ENCODE measurements around the gene ZDBF2.
"Not testable (repeated sequence)": the region's sequence is repeated elsewhere in the genome, so short reads cannot be mapped to it uniquely, and the experiment has no call there.

Gene ZDBF2

DNA sequence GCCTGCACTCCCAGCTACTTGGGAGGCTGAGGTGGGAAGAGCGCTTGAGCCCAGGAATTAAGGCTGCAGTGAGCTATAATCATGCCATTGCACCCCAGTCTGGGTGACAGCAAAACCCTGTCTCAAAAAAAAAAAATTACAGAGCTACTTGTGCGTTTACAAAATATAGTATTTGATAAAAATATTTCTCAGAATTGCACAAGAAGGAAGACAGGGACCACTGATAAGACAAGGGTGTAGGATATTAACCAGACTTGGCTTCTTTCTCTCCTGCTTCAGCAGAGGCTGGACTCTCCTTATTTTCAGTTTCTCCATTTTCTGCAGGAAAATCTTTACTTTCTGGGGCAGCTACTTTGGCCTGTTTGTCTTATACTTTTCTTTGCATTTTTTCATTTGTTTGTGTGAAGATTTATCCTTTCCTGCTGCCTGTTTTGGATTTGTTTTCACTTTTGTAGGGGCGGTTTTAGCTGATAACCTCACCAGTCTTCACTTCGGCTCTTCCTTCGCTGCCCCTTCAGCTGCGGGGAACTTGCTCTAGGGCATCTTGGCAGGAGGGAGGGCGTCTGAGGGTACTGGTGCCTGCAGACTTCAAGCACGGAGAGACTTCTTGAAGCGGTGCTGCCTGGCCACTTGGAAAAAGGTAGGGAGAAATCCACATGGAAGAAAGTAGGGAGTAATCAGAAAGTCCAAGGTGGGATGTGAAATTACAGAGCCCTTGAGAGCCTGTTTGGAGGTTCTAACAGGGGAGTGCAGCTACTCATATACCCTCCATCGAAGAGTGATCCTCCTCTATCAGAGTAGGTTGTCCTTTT lies 14.9 kb upstream of the ZDBF2 start:
- DNase-seq, result no peak

DNA sequence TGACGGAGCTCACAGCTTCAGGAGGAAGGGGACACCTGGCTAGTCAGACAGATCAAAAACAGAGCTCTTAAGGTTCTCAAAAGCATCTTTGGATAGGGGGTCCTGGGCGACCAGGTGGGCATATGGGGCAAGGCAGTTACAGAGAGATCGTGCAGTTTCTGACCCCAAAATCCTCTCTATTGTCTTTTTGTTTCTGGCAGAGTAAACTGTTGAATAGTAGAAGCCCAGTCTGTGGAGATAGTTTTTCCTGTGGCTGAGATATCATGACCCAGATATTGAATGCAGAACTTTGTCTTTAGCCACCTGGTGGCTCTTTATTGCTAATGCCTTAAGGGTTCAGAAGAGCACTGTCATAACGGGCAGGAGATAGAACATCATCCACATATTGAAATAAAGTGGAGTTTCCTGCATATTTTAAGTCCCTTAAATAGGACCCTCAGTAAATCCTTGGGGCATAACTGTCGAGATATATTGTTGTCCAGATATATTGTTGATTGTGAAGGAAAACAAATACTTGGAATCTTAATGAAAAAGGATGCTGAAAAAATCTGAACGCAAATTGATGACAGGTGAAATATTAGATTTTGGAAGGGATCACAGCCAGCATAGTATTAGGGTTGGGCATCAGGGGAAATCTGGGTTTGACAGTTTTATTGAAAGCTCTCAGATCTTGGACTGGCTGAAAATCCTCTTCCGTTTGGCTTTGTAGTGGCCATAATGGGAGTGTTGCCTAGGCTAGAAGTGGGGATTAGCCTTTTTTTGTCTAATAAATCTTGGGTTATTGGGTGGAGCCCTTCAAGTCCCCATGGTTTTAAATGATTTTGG lies 14.1 kb upstream of the ZDBF2 start:
- no peak for DNase-seq

DNA sequence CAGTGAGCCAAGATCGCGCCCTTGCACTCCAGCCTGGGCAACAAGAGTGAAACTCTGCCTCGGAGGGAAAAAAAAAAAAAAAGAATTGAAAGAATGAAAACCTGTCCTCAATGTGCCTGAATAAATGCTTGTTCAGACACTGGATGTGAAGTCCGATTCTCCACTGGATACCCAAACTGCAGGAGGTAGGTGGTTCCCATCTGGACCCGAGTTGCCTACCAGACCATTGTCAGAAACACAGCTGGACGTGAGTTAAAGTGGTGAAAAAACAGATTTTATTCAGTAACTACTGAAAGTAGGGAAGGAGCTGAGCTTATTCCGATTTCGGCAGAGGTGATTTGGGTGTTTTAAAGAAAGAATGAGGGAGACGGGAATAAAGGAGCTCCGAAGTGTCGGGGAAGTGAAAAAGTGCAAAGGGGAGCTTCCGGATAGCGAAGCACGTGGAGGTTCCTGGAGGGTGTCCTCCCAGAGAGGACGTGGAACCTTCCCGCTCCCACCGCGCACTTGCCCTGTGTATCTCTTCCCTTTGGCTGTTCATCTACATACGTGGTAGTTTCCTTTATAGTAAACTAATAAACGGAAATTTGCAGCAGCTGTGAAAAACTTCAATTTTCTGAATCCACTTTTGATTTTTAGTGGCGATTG lies 10.4 kb upstream of the ZDBF2 start:
- DNase-seq, result no peak

DNA sequence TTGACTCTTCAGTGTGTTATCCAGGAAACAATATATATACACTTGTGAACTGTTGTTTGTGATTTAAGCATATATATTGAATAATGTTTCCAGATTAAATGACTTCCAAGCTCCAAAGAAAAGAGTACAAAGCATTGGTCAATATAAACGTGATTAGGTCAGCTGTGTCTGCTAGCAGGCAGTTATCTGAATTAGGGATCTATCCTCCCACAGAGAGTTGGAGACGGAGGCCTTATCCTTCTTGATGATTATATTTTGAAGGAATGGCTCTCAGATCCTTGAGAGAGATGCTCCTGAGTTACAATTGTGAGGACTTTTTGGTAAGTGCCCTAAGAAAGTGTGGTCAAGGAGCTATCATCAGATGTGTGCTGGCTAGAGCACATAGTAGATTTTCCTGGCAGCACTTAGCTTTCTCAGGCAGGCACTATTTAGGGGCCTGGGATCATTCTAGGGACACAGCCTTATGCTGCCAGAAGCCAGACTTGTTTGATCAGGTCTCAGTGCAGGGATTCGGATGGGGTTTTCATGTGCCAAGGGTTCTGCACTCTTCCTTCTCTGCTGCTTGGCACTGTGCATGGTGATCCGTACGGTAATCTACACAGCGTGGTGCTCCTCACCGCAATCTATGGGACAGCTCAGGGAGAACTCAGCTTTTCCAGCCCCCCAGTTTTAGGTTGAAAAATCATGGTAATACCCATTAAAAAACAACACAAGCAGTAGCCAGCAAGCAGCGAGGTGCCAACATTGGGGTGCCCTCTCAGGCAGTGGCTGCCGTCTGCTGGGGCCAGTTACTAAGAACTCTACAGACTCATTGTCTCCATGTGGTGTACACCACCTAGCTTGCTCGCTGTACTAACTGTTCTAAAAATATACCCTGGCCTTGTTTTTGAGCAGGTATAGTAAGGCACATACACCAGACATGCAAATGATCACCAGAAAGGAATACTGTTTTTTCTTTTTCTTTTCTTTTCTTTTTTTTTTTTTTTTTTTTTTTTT lies 8.0 kb upstream of the ZDBF2 start:
- DNase-seq, result no peak

GRCh38 chr2:206267567-206267966 lies 6.9 kb upstream of the ZDBF2 start:
- no peak for DNase-seq

DNA sequence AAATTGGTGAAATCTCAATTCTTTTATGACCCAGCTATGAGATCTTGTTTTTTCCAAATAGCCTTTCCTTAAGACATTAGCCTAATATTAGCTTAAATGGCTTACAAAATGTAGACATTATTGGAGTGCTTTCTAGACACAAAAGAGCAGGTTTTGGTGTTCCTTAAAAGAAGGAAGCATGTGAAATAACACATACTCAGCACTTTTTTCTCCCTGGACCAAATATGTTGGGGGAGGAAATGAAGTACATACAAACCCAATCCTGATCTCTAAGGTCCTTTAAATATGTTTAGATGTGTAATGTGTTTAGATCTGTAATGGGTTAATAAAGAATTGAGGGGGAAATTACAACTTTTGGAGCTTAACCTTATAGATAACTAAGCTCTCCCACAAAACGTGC lies 3.4 kb upstream of the ZDBF2 start:
- DNase-seq, result no peak

- no peak for DNase-seq
These were observed 558 bp upstream of the ZDBF2 start for GRCh38 chr2:206273905-206274304.

DNA sequence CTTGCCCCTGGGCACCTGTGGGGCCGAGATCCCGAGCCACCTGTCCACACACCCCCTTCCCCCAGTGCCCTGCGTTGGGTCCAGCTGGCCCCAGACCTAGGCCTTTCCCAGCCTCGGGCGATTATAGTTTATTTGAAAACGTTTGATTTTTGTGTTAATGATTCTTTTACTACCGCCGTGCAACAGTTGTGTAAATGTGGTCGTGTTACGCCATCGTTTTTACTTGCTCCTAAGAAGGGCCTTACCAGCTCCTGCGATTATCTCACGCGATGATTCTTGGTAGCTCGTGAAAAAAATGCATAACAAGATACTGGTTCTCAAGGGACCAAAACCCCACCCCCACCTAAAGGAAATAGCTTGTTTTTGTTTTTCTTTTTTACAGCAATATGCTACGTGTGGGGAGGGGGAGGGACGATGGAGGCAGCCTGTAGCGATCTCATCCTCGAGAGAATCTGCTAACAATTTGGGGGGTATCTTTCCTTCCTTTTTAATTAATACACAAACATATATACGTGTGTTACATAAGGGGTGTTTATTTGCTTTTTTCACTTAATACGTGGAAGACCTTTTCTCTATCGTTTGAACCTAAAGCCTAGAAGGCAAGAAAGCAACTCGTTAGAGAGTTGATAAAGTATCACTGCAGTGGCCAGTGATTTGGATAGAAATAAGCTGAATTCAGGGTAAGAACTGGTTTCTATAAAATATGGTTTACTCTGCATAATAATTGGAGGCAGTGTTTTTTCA lies 1.0 kb downstream of the ZDBF2 start:
- peak in 1 of 2 experiments; percentile 42 for DNase-seq

GRCh38 chr2:206276169-206276942 lies 1.9 kb downstream of the ZDBF2 start:
- no peak for DNase-seq

GRCh38 chr2:206277503-206277902 lies 3.0 kb downstream of the ZDBF2 start:
- DNase-seq, result no peak

DNA sequence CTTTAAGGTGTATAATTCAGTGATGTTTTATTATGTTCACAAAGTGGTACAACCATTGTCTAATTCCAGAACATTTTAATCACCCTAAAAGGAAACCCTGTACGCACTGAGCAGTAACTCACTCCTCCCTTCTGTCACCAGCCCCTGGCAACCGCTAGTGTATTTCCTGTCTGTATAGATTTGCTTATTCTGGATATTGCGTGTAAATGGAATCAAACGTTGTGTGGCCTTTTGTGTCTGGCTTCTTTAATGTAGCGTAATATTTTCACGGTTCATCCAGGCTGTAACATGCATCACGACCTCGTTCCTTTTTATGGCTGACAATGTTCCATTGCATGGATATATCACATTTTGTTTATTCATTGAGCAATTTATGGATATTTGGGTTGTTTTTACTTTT lies 8.3 kb downstream of the ZDBF2 start:
- no peak for DNase-seq

- no peak for DNase-seq
These were observed 12.7 kb downstream of the ZDBF2 start for GRCh38 chr2:206287197-206287596.

DNA sequence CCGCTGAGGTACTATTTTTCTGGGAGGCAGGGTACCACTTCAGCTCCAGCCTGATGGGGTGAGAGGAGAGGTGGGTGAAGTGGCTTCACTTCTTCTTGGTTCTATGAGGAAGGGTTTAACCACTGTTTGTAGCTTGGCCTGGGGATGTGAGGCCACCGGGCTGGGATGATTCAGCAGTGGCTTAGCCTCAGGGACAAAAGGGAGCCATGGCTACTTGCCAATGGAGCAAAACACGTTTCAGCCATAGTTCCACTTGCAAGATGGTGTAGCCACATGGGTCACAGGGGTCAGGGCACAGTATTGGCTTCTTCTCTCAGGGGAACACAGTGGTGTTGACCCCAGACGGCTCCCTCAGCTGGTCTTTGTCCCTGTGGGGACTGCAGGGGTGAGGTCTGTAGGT lies 14.9 kb downstream of the ZDBF2 start:
- no peak for DNase-seq

GRCh38 chr2:206296128-206296527 lies 21.7 kb downstream of the ZDBF2 start:
- DNase-seq, result no peak

- not testable (repeated sequence) for DNase-seq
These were observed 25.1 kb downstream of the ZDBF2 start for GRCh38 chr2:206299608-206300007.

GRCh38 chr2:206305523-206306245 lies 31.2 kb downstream of the ZDBF2 start:
- no peak for DNase-seq

- DNase-seq, result no peak
These were observed 36.6 kb downstream of the ZDBF2 start for GRCh38 chr2:206311026-206311425.

DNA sequence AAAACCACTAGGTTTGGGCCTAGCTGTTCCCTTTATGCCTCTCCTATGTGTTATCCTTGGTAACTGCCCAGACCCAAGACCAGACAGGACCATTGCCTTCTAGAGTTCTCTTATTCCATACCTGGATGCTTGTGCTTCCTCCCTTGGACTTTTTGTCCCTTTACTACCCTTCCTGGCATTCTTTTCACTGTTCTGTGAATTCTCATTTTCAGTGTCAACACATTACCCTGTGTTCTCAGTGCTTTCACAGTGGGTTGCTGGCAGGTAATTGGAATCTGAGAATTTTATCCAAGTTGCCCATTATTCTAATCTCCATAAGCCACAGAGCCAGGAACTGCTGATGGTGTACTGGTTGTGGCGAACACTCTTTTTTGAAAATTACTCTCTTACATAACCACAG lies 41.7 kb downstream of the ZDBF2 start:
- no peak for DNase-seq

DNA sequence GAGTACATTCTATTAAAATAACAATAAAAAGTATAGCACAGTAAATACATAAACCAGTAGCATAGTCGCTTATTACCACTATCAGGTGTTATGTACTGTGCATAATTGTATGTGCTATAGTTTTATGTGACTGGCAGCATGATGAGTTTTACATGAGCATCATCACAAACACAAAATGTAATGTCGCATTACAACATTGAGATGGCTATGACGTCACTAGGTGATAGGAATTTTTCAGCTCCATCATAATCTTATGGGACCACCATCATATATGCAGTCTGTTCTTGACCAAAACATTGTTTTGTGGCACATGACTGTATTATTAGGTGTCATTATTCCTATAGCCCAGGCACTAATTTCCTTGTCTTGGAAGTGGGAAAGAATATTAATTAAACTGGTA lies 48.6 kb downstream of the ZDBF2 start:
- no peak for DNase-seq

- no peak for DNase-seq
These were observed 49.0 kb downstream of the ZDBF2 start for GRCh38 chr2:206323486-206323885.
